WI38 (cell line): ENCODE measurements around the gene DIO3.

Experiments used
- H3K4me3 ChIP-seq: 2 replicates; pipeline ENCODE4 v1.5.1; 2011; ENCODE audit warnings: low read depth, mild to moderate bottlenecking, control low read depth, low read length
- TF ChIP-seq, protein P1 (sequence below): IDR thresholded peaks from 2 replicates; pipeline ENCODE4 v1.5.1; 2012; ENCODE audit warnings: low read depth, mild to moderate bottlenecking, control low read depth, low read length

DIO3 gene

DNA sequence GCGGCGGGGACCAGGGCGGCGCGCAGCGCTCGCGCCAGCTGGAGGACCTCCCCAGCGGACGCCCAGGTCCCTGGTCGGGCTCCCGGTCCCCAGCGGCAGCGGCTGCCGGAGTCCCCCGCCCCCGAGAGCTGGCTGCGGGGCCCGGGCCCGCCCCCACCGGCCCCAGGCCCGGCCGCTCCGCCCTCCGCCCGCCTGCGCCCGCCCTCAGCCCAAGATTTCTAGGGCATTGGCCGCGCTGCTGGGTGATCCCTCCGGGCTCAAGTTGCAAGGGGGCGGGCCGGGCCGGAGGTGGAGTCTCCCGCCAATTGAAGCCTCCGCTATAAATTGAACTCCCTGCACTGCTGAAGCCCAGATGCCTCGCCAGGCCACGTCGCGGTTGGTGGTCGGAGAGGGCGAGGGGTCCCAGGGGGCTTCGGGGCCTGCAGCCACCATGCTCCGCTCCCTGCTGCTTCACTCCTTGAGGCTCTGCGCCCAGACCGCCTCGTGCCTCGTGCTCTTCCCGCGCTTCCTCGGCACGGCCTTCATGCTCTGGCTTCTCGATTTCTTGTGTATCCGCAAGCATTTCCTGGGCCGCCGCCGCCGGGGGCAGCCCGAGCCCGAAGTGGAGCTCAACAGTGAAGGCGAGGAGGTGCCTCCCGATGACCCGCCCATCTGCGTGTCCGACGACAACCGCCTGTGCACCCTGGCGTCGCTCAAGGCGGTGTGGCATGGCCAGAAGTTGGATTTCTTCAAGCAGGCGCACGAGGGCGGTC lies at the start of gene DIO3:
Gene DIO3, plus strand, starts transcription at position 351 of the 752 bp plus-strand sequence.
- H3K4me3 ChIP-seq: no peak within 1 kb of the TSS

DNA sequence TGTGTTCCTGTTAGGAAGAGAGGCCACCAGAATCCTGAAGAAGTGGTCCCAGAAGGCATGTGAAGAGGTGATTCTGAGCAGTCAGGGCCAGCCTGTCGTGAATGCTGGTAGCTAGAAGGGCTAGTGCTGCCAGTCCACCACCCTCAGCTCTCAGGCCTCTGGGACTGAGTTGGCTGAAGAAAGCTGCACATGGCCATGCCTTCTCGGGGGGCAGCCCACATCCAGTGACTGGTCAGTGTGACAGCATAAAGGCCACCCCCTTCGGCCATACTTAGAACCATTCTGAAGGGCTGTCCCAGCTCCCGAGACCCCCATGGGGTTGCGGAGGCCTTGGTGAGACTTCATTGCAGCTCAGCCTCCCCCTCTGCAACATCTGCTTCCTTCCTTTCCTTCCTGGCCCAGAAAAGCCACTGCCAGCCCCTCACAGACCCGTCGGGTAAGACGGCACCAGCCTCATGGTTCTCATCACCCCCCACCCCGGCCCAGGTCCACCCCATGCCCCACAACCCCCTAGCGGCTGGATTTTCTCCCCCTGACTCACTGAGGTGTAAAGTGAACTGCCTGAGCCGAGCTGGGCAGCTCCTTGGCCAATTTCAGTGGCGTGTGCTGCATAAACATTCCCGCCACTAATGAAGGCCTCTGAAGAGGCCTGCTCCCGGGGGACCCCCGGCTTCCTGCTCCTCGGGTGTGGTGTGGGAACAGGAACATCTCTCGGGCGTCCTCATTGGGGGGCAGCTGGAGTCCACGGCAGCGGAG lies 49.5 kb upstream of the DIO3 start:
- TF ChIP-seq, protein P1, sequence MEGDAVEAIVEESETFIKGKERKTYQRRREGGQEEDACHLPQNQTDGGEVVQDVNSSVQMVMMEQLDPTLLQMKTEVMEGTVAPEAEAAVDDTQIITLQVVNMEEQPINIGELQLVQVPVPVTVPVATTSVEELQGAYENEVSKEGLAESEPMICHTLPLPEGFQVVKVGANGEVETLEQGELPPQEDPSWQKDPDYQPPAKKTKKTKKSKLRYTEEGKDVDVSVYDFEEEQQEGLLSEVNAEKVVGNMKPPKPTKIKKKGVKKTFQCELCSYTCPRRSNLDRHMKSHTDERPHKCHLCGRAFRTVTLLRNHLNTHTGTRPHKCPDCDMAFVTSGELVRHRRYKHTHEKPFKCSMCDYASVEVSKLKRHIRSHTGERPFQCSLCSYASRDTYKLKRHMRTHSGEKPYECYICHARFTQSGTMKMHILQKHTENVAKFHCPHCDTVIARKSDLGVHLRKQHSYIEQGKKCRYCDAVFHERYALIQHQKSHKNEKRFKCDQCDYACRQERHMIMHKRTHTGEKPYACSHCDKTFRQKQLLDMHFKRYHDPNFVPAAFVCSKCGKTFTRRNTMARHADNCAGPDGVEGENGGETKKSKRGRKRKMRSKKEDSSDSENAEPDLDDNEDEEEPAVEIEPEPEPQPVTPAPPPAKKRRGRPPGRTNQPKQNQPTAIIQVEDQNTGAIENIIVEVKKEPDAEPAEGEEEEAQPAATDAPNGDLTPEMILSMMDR: no peak
- no peak overlapping the region for H3K4me3 ChIP-seq

More for the DNA sequence above, at the start of gene DIO3:
- TF ChIP-seq, protein P1: no peak

DNA sequence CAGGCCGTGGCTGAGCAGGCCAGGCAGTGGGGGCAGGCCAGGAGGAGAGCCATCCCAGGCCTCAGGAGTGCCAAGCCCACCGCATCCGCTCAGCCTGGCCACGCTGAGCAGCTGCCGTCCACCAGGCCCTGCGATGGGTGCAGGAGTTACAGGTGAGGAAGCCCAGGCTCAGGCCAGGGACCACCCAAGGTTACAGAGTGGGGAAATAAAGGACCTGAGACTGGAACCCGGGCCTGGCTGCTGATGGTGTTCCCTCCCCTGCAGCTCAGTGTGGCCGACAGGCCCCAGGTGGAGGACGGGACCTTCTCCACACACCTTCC lies 49.0 kb upstream of the DIO3 start:
- H3K4me3 ChIP-seq: no peak overlapping the region
- TF ChIP-seq, protein P1: no peak

DNA sequence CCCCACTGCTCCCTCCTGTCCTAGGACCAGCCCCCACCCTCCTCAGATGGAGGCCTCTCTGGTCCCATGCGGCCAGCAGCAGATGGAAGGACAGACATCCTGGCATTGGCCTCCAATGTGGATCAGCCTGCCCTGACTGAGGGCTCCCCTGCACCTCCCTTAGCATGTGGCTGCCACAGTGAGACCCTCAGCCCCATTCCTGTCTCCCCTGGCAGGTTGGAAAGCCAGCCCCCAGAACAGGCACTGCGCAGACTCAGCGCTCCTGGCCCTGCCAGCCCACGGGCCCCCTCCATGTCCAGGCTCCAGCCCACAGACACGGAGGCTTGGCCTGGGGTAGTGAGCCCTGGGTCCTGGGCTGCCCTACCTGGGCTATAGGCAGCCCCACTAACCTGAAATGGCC lies 47.2 kb upstream of the DIO3 start:
- TF ChIP-seq, protein P1: no peak
- no peak overlapping the region for H3K4me3 ChIP-seq

DNA sequence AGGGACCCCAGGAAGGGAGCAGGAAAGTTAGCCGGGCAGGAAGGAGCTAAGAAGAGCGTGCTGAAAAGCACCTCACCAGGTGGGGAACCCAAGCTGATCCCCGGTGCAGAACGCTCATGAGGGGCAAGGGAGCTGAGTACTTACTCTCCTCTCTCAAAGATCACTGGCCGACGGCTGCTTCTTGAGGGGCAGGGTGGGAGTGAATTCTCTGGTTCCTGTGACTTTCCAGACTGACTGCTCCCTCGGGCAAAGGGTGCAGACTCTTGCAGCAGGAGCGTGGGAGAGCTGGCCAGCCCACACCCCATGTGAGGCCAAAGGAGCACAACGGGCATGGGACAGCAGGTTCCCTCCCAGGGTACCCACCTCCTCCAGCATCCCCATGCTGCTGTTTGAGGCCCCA lies 44.9 kb upstream of the DIO3 start:
- TF ChIP-seq, protein P1: no peak
- no peak overlapping the region for H3K4me3 ChIP-seq

DNA sequence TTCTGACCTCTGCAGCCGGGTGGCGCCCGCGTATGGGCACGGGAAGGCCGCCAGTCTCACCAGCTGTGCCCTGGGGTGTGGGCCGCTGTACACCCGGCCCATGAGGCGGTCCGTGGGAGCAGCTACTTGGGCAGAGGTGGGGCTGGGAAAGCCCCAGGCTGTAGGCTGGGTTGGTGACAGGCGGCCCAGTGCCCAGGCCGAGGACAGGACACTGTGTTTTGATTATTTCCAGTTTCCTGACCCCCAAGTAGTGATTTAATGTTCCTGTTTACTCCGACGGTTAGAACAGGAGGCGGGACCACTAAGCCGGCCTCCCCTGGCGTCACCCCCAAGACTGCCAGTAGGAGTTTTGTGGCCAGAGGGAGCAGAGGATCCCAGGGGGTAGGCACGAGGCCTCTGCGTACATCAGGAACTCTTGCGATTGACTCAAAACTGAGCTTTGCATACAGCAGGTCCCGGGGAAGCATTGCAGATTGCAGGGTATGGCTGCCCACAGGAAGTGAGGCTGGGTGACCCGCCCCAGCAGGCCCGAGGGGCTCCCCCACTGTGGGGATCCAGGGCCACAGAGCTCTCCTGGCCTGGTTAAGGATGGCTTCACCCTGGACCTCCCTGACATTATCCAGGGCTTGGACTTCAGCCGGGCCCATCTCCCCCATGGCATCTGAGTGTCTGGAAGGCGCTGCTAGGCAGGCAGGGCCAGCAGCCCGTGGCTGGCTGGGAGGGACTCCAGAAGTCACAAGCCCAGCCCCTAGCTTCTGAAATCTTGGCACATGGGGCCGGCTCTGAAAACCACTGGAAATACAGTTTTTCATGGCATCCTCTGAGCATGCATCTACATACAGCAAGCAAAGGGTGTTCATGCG lies 42.5 kb upstream of the DIO3 start:
- H3K4me3 ChIP-seq: no peak overlapping the region
- TF ChIP-seq, protein P1: no peak
